Hematopoietic multipotent progenitor cell treated with erythropoietin and hydrocortisone succinate and interleukin-3 and kit ligand, for 4 days (in vitro differentiated cells): ENCODE measurements around the gene SOD2.
"Not testable (repeated sequence)": the region's sequence is repeated elsewhere in the genome, so short reads cannot be mapped to it uniquely, and the experiment has no call there.

Experiments used
- DNase-seq: peaks from one replicate; pipeline ENCODE4 v3.0.0-alpha.2; 2015

The SOD2 gene

GRCh38 chr6:159693128-159693893, at the start of gene SOD2:
TSS of gene SOD2 (minus strand) at chr6:159693241. CDS start at chr6:159693167, 74 bp downstream.
- peak; percentile 96 for DNase-seq

GRCh38 chr6:159742165-159742564, 49.1 kb upstream of the SOD2 start:
- no peak for DNase-seq

- peak; percentile 41 for DNase-seq
Measured at GRCh38 chr6:159739341-159739740, 46.3 kb upstream of the SOD2 start.

- DNase-seq, result no peak
Measured at GRCh38 chr6:159736908-159737307, 43.9 kb upstream of the SOD2 start.

- DNase-seq, result not testable (repeated sequence)
Measured at GRCh38 chr6:159733395-159733794, 40.4 kb upstream of the SOD2 start.

- not testable (repeated sequence) for DNase-seq
Measured at GRCh38 chr6:159732550-159732949, 39.5 kb upstream of the SOD2 start.

GRCh38 chr6:159730332-159730676, 37.3 kb upstream of the SOD2 start:
- DNase-seq, result no peak

- DNase-seq, result peak; percentile 36
Measured at GRCh38 chr6:159729598-159730331, 36.7 kb upstream of the SOD2 start.

GRCh38 chr6:159728531-159728964, 35.5 kb upstream of the SOD2 start:
- DNase-seq, result peak; percentile 72

GRCh38 chr6:159727717-159728445, 34.8 kb upstream of the SOD2 start:
- peak; percentile 72 for DNase-seq

- peak; percentile 98 for DNase-seq
Measured at GRCh38 chr6:159726918-159727716, 34.1 kb upstream of the SOD2 start, which contains the start of gene WTAP. TSS of gene WTAP (plus strand) at chr6:159727506. CDS start at chr6:159736266, 8,760 bp downstream.

GRCh38 chr6:159726255-159726917, 33.3 kb upstream of the SOD2 start:
- no peak for DNase-seq

- not testable (repeated sequence) for DNase-seq
Measured at GRCh38 chr6:159725208-159725607, 32.2 kb upstream of the SOD2 start.

GRCh38 chr6:159724778-159725177, 31.7 kb upstream of the SOD2 start:
- no peak for DNase-seq

- DNase-seq, result no peak
Measured at GRCh38 chr6:159723259-159723658, 30.2 kb upstream of the SOD2 start.

- no peak for DNase-seq
Measured at GRCh38 chr6:159722655-159723054, 29.6 kb upstream of the SOD2 start.

- not testable (repeated sequence) for DNase-seq
Measured at GRCh38 chr6:159721981-159722380, 28.9 kb upstream of the SOD2 start.

GRCh38 chr6:159720708-159721107, 27.7 kb upstream of the SOD2 start:
- peak; percentile 52 for DNase-seq

- DNase-seq, result no peak
Measured at GRCh38 chr6:159719287-159719686, 26.2 kb upstream of the SOD2 start.

GRCh38 chr6:159718634-159719033, 25.6 kb upstream of the SOD2 start:
- peak; percentile 45 for DNase-seq

GRCh38 chr6:159716247-159717096, 23.4 kb upstream of the SOD2 start:
- DNase-seq, result peak; percentile 60
